ENCODE results near the gene TNXB.
"Not testable (repeated sequence)": the region's sequence is repeated elsewhere in the genome, so short reads cannot be mapped to it uniquely, and the experiment has no call there.

The TNXB gene

DNA sequence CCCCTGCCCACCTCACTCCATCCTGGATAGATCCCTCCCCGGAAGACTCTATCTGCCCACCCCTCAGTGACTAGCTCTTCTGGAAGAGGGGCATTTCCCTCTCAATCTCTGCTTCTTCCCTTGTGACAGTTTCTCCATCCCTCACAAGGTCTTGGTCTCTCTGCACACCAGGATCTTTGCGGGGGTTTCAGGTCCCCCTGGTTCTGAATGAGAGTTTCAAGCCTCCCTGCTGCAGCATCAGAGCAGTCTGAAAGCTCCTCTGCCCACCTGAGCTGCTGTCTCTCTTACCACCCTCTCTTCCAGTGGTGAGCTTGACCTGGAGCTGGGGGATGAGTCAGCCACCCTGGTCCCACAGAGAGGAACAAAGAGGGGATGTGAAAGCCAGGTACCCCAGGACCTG, 24.4 kb downstream of the TNXB start:
- no peak for DNase-seq

DNA sequence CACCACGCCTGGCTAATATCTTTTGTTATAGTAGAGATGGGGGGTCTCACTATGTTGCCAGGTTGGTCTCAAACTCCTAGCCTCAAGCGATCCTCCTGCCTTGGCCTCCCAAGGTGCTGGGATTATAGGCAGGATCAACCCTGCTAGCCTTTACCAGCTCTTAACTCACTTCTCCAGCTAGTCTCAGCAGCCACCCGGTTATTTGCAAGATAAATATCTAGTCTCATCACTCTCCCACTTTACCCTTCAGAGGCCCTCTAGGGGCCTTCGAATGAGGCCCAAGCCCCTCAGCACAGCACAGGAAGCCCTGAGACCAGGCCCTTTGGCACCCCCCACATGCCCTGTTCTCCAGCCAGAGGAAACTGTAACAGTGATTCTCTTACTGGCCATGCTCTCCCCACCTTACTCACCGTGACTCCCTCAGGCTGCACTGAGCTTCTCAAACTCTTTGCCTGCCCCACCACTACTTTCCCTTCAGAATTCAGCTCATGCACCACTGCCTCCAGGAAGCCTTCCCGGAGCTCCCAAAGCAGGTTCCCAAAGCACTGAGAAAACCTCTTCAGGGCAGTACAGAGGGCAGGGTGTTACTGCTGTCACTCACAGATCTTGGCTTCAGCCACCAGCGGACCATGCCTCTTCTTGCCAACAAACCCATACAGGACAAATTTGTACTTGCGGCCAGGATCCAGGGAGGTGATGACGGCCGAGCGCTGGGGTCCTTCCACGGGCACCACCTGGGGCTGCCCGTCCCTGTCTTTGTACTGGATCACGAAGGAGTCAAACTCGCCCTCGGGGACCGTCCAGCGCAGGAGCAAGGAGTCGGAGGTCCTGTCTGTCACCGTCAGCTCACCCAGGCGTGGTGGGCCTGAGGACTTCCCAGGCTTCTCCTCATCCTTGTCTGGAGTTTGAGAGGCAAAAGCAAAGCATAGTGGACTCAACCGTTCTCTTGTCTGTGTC, 25.0 kb downstream of the TNXB start:
- DNase-seq = no peak

DNA sequence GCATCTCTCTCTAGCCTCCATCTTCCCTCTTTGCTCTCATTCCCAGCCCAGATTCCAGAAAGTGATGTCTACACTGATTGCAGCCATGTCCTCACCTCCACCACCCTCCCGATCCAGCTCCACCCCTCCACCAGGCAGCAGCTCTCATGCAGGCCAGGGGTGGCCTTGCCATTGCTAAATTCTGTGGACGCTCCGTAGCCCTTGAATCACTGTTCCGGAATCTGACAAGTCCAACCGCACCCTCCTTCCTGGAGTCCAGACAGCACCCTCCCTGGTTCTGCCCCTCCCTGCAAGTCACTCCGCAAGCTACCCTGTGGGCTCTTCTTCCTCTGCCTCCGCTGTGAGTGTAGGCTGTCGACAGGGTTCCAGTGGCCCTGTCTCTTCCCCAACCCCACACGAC, 26.2 kb downstream of the TNXB start:
- no peak for DNase-seq

DNA sequence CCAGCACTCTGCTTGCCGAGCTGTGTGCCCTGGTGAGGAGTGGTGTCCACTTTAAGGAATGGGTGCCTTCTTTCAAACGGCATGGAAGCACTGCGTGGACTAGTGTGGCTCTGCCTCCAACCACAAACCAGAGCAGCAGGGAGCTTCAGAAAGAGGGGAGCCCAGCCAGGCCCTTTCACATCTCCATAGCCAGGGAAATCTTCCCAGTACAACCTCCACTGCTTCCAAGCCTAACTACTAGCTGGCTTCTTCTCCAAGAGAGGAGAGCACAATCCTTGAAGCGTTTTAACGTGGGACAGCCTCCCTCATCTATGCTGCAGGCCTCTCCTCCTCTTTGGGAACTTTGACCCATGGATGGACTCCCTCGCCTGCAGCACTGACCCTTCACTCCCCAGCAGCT, 26.7 kb downstream of the TNXB start:
- DNase-seq = no peak

DNA sequence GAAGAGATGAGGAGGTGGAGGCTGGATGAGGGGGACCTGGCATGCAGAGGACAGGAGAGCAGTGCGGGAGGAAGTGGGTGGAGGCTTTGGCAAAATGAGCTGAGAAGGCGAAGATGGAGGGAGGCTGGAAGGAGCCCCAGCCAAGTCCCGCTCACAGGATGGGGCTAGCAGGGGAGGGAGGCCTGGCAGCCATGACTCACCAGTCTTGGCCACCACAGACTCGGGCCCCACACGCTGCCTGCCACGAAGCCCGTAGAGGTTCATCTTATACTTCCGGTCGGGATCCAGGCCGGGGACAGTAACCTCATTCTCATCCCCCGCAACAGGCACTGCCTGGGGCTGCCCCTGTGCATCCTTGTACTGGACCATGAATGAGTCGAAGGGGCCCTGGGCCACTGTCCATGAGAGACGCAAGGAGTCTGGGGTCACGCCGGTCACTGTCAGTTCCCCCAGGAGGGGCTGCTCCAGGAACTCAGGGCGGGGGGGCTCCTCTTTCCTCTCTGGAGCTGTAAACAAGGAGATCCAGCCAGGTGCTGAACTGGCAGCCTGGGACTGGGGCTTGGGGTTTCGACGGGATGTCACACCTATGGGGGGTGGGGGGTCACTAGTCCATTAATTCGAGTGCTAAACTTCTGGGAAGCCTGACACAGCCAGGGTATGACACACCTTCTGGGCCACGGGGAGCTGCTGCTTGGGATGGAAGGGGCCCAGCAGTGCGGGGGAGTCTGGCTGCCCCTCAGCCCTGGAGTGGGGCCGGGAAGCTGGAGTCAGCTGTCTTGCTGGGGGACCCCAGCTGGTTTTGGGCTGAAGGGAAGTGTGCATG, 27.8 kb downstream of the TNXB start:
- DNase-seq = no peak

DNA sequence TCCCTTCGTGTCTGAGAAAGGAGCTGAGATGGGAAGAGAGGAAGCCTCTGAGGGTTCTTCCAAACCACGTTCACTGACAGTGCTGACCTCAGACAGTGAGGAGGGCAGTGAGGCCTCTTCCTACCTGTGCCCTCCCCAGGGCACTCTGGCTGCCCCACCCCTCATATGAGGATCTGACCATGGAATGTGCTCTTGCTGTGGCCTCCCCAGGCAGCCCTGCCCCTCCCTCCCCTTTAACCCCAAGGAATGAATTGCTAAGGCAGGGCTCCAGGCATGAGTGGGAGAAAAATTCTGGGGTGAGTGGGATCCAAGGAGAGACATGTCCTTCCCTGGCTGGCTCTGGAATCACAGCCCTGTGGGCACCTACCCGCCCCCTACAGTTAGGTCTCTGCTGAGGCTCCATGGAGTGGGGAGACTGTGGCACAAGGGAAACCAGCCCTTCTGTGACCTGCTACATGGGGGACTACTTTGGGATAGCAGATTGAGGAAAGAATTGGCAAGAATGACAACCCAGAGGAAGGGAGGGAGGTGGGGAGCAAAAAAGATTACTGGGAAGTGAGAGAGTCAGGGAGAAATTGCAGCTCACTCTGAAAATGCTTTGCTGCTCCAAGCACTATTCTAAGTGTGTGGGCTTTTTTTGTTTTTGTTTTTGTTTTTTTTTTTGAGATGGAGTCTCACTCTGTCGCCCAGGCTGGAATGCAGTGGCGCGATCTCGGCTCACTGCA, 29.4 kb downstream of the TNXB start:
- DNase-seq = no peak

DNA sequence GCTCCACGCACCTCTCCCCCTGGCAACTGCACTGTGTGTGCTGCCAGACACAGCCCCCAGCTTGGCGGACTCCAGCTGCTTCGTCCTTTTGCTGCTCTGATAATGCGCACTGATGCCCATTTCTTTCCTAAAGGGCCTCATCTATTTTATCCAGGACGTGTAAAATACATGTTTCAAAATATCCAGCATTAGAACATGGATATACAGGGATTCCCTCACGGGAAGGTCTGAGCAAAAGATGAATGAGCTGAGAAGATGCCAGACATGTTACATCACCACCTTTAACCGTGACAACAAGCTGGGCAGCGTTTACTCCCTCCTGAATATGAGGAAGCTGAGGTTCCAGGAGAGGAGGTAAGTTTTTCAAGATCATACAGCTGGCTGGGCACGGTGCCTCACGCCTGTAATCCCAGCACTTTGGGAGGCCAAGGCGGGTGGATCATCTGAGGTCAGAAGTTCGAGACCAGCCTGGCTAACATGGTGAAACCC, 32.8 kb downstream of the TNXB start:
- DNase-seq = no peak

DNA sequence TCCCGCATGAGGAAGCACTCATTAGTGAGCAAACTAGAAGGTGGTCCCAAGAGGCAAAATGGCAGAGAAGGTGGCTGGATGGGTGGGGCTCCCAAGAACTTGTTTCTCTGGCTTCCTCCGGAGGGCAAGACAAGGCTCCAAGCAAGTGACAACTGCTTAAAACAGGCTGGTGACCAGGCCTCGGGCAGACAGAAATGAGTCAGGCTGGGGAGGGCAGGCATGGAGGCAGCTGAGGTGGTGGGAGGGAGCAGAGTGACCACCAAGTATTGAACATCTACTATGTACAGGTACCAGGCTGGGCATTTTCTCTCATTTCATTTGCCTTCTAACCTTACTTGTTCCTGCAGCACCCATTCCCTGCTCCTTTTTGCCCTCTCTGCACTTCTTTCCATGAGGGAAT, 33.4 kb downstream of the TNXB start:
- no peak for DNase-seq

DNA sequence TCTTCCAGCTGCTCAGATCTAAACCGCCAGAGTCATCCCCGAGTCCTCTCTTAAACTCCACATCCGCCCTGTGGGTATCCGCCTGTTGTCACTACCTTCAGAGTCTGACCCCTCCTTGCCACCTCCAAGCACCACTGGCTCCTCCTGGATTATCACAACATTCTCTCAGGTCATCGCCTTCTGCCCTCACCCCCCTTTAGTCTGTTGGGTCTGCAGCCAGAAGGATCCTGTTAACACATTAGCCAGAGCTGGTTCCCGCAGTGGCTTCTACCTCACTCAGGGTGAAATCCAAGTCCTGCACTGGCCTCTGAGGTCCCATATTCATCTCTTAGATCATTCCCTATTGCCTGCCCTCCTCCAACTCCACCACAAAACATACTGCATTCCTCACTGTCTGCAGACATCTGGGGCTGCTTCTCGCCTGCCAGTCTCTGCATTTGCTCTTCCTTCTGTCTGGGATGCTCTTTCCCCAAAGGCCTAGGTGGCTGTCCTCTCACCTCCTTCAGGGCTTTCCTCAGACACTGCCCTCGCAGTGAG, 34.1 kb downstream of the TNXB start:
- no peak for DNase-seq

DNA sequence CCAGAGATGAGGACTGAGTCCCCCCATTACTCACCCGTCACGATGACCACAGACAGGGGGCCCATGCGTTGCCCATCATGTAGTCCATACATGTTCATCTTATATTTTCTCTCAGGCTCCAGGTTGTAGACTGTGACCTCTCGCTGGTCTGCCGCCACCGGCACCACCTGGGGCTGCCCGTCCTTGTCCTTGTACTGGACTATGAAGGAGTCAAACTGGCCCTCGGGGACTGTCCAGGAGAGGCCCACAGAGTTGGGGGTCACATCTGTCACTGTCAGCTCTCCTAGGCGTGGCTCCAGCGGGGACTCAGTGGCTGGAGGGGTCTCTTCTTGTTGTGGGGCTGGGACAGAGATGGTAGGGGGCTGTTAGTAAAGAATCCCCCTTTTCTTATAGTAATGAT, 35.5 kb downstream of the TNXB start:
- no peak for DNase-seq

DNA sequence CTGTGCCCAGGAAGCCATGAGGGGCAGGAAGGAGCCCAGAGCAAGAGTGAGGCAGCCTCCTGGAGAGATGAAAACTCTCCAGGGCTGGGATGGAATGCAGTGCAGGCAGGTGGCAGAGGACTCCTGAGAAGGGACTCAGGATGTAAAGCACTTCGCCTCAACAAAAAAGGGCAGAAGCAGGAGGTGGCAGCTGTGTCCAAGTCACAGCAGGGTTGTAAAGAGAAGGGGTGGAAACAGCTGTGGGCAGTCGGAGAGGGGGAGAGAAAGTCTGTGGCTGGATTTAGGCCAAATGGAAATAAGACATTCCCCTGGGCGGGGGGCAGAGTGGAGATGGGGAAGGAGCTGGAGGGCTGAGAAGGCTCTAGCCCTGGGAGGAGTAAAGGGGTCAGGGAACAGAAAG, 36.0 kb downstream of the TNXB start:
- no peak for DNase-seq

DNA sequence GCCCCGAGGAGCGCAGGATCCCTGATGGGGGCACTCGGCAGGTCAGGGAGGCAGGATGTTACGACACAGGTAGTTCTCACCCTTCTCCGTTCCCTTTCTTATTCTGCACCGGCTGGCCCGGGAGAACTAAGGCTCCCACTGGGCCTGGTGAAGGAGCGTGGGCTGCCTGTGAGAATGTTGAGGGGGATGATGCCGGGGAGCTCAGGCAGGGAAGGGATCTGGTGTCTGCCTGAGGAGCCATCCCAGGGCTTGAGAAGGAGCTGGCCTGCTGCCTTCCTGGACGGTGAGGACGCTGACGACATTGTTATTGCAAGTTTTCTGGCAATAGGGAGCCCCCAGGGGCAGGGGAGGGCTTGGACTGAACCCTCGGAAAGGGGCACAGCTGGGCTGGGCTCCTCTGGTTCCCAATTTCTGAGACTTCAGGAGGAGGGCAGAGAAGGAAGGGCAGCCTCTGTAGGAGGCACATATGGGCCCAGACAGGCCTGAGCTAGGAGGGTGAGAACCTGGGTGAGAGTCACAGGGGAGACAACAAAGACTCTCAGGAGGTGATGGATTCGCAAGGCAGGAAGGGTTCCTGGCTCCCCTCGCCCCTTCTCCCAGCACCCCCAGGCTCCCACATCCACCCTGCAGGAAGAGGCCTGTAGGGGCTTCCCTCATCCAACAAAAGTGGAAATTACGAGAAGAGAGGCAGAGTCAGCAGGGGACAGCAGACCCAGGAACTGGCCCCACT, 38.2 kb downstream of the TNXB start:
- DNase-seq = no peak

DNA sequence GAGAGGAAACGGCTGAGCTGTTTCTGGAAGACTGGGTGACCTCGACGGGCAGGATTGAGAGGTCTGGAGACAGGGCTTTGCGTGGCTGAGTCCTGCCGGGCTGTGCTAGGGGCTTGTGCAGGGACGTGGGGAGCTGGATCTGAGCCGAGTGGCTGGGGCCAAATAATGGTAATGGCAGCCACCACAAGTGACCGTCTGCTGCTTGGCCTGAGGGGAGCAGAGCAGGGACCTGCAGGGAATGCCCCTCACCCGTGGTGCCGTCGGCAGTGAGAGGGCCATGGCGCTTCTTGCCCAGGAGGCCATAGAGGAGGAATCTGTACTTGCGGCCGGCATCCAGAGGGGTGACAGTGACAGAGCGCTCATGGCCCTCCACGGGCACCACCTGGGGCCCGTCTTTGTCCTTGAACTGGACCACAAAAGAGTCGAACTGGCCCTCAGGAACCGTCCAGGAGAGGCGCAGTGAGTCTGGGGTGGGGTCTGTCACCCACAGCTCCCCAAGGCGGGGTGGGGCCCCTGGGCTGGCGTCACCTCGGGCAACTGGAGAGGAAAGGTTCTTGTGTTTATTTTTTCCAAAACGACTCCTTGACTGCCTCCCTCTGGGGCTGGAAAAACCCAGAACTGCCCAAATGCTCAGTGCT, 39.1 kb downstream of the TNXB start:
- DNase-seq = no peak

DNA sequence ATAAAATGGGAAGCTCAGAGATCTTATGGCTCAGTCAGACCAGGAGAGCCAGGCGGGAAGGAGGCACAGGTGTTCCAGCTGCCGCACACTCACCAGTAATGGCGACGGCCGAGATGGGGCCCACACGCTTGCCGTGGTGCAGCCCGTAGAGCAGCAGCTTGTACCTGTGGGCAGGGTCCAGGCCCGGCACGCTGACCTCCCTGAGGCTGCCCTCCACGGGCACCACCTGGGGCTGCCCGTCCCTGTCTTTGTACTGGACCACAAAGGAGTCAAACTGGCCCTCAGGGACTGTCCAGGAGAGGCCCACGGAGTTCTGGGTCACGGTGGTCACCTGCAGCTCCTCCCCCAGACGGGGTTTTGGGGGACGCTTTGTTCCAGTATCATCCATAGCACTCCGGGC, 39.7 kb downstream of the TNXB start:
- DNase-seq = no peak

DNA sequence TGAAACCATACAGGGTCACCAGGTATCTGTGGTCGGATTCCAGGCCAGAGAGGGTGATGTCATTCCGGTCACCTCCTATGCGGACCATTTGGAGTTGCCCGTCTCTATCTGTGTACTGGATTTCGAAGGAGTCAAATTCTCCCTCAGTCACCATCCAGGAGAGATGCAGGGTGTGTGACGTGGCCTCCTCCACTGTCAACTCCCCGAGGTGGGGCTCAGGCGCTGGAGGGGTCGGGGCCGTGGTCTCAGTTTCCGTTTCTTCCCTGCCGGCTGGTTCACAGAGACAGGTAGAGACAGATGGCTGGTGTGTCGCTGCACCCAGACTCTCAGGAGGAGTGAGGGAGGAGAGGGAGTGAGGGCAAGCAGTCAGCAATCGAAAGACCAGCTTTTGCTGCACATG, 40.3 kb downstream of the TNXB start:
- DNase-seq = no peak

DNA sequence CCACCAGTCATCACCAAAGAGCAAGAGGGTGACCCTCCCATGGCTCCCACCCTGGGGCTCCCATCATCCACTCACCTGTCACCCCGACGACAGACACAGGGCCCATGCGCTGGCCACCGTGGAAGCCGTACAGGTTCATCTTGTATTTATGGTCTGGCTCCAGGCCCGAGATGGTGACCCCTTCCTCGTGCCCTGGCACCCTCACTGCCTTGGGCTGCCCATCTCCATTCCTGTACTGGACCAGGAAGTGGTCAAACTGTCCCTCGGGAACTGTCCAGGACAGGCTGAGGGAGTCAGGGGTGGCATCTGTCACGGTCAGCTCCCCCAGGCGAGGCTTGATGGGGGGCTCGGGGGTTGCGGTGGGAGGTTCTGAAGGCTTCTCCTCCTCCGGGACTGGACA, 40.8 kb downstream of the TNXB start:
- not testable (repeated sequence) for DNase-seq

DNA sequence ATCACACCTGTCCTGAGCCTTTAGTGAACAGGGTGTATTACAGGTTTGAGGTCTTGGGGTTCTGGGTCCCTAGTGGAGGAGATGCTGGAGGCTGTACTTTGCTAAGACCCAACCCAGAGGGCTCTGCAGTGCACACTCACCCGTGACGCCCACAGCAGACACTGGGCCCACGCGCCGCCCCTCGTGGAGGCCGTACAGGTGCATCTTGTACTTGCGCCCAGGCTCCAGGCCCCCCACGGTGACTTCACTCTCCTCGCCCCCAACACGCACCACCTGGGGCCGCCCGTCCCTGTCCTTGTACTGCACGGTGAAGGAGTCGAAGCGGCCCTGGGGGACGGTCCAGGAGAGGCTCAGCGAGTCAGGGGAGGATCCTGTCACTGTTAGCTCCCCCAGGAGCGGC, 41.6 kb downstream of the TNXB start:
- not testable (repeated sequence) for DNase-seq

DNA sequence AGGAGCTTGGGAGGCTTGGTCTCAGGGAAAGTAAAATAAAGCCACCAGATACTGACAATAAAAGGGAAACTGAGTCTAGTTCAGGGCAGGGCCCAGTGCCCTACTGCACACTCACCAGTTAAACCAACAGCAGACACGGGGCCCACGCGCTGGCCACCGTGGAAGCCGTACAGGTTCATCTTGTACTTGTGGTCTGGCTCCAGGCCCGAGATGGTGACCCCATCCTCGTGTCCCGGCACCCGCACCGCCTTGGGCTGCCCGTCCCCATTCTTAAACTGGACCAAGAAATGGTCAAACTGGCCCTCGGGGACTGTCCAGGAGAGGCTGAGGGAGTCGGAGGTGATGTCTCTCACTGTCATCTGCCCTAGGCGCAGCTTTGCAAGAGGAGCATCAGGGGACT, 44.4 kb downstream of the TNXB start:
- DNase-seq = no peak

DNA sequence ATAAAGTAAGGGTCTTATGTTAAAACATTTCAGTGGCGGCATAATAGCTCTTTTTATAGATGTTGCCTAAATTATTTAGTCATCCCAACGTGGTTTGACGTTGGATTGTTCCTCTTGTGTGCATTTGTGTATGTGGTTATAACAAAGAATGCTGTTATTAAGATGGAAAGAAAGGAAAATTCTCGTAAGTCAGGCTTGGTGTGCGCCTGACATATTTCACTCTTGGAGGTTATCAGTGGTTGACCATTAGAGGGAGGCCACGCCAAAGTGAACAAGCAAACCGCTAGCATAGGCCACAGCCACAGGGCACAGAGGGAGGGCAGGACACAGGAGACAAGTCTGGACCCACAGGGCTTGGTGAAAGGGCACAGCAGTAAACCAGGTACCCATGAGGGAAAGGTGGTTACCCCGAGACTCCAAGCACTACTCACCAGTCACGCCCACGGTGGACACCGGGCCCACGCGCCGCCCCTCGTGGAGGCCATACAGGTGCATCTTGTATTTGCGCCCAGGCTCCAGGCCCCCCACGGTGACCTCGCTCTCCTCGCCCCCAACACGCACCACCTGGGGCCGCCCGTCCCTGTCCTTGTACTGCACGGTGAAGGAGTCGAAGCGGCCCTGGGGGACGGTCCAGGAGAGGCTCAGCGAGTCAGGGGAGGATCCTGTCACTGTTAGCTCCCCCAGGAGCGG, 48.0 kb downstream of the TNXB start:
- DNase-seq = no peak

DNA sequence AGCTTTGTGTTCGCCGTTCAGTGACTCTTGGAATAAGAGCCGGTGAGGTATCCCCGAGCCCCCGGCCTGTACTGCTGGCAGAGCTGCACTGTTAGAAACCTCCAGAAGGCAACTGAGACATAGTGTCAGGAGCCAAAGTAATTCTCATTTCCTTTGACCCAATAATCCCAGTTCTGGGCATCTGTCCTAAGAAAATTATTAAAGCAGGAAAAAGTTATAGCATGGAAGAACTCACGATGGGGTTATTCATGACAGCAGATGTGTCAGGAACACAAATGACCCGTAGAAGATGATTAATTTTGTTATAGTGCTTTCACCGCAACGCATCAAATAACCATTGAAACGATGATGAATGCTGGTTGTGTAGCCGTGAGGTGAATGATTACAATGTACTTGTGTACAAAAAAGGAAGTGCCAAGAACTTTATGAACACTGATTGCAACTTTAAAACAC, 50.6 kb downstream of the TNXB start:
- DNase-seq = no peak

DNA sequence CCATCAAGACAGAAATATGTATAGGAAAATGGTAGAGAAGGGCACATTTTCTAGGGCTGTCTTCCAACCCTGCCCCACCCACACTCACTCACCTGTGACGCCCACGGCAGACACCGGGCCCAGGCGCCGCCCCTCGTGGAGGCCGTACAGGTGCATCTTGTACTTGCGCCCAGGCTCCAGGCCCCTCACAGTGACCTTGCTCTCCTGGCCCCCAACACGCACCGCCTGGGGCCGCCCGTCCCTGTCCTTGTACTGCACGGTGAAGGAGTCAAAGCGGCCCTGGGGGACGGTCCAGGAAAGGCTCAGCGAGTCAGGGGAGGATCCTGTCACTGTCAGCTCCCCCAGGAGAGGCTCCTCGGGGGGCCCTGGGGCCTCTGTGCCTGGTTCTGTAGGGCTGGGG, 51.2 kb downstream of the TNXB start:
- no peak for DNase-seq

All from stimulated activated CD4-positive, alpha-beta T cell treated with anti-CD3 and anti-CD28 coated beads, Interleukin-2, amount 100 ng/mL, for 48 hours (primary cell).